DOHH2 (cell line): Measurements from ENCODE around the gene AUH.

Experiments used
- H3F3A ChIP-seq: fragments of 200-600 bp; sonication (generic), shearing (Covaris generic); 2 replicates; pipeline ENCODE4 v1.6.0; 2016; ENCODE audit warnings: antibody characterized with exemption, mild to moderate bottlenecking; ENCODE audit not compliant: control insufficient read depth, insufficient read depth
- H3K27ac ChIP-seq: fragments of 200-600 bp; sonication (generic); 2 replicates; pipeline ENCODE4 v1.5.1; 2014; ENCODE audit warnings: low read depth, mild to moderate bottlenecking, low read length, moderate library complexity
- H3K27me3 ChIP-seq: fragments of 200-600 bp; sonication (generic); 2 replicates; pipeline ENCODE4 v1.6.1; 2014; ENCODE audit warnings: mild to moderate bottlenecking, low read length, mixed read lengths; ENCODE audit not compliant: control insufficient read depth
- H3K36me3 ChIP-seq: fragments of 200-600 bp; sonication (generic); 2 replicates; pipeline ENCODE4 v1.6.1; 2014; ENCODE audit warnings: mild to moderate bottlenecking, low read length, moderate library complexity, mixed read lengths; ENCODE audit not compliant: control insufficient read depth
- H3K4me1 ChIP-seq: fragments of 200-600 bp; sonication (generic); 2 replicates; pipeline ENCODE4 v1.6.1; 2014; ENCODE audit warnings: mild to moderate bottlenecking, low read length, mixed read lengths; ENCODE audit not compliant: control insufficient read depth
- H3K4me2 ChIP-seq: fragments of 200-600 bp; sonication (generic); 2 replicates; pipeline ENCODE4 v1.6.0; 2014; ENCODE audit warnings: mild to moderate bottlenecking, low read length, moderate library complexity
- H3K4me3 ChIP-seq: fragments of 200-600 bp; sonication (generic); 2 replicates; pipeline ENCODE4 v1.5.1; 2014; ENCODE audit warnings: mild to moderate bottlenecking, low read length, mixed read lengths
- H3K79me2 ChIP-seq: fragments of 200-600 bp; sonication (generic); 2 replicates; pipeline ENCODE4 v1.6.1; 2014; ENCODE audit warnings: mild to moderate bottlenecking, low read length, mixed read lengths; ENCODE audit not compliant: control insufficient read depth
- H3K9me2 ChIP-seq: fragments of 200-600 bp; sonication (generic); replicated peaks from 2 replicates; pipeline ENCODE4 v1.6.1; 2014; ENCODE audit warnings: mild to moderate bottlenecking, low read length, mixed read lengths; ENCODE audit not compliant: control insufficient read depth
- H3K9me3 ChIP-seq: fragments of 200-600 bp; sonication (generic); 2 replicates; pipeline ENCODE4 v1.6.1; 2014; ENCODE audit warnings: antibody characterized with exemption, low read length, mixed read lengths; ENCODE audit not compliant: control insufficient read depth, insufficient read depth
- H4K20me1 ChIP-seq: fragments of 200-600 bp; sonication (generic); 2 replicates; pipeline ENCODE4 v1.6.0; 2014; ENCODE audit warnings: low read depth, mild to moderate bottlenecking, antibody characterized with exemption, low read length, moderate library complexity; ENCODE audit not compliant: control insufficient read depth, insufficient read depth
- CTCF ChIP-seq: fragments of 200-600 bp; sonication (generic); IDR thresholded peaks from one replicate; pipeline ENCODE4 v1.5.1; 2014; ENCODE audit warnings: antibody characterized with exemption, mild to moderate bottlenecking, low read depth, low read length; ENCODE audit not compliant: poor library complexity, severe bottlenecking
- EZH2phosphoT487 ChIP-seq: fragments of 200-600 bp; sonication (generic); IDR thresholded peaks from 2 replicates; pipeline ENCODE4 v1.6.1; 2017; ENCODE audit warnings: borderline replicate concordance, mild to moderate bottlenecking, antibody characterized with exemption, low read length, moderate library complexity, mixed read lengths

AUH gene

GRCh38 chr9:91192381-91193086 lies 169.2 kb downstream of the AUH start:
- no peaks in the 10 kb centered on the region for H3K9me2 ChIP-seq
- no peaks in the 10 kb centered on the region for H4K20me1 ChIP-seq
- peak overlapping the region; percentile 88 for H3K4me2 ChIP-seq
- no peaks in the 10 kb centered on the region for H3K36me3 ChIP-seq
- TF ChIP-seq EZH2phosphoT487 (no peak), CTCF (no peak)
- no peaks in the 10 kb centered on the region for H3K79me2 ChIP-seq
- H3K9me3 ChIP-seq: no peaks in the 10 kb centered on the region
- H3K4me3 ChIP-seq: peak overlapping the region; percentile 61
- H3K27ac ChIP-seq: no peak overlapping the region
- H3F3A ChIP-seq: no peaks in the 10 kb centered on the region
- peaks cover 24% of the 10 kb centered on the region for H3K4me1 ChIP-seq
- H3K27me3 ChIP-seq: peaks cover 52% of the 10 kb centered on the region

GRCh38 chr9:91191411-91192380 lies 170.0 kb downstream of the AUH start:
- H3K27me3 ChIP-seq: peaks cover 52% of the 10 kb centered on the region
- no peaks in the 10 kb centered on the region for H3K36me3 ChIP-seq
- no peaks in the 10 kb centered on the region for H3F3A ChIP-seq
- no peaks in the 10 kb centered on the region for H4K20me1 ChIP-seq
- H3K79me2 ChIP-seq: no peaks in the 10 kb centered on the region
- no peaks in the 10 kb centered on the region for H3K9me3 ChIP-seq
- H3K4me1 ChIP-seq: peaks cover 24% of the 10 kb centered on the region
- no peak overlapping the region for H3K4me3 ChIP-seq
- H3K9me2 ChIP-seq: no peaks in the 10 kb centered on the region
- no peak overlapping the region for H3K4me2 ChIP-seq
- TF ChIP-seq EZH2phosphoT487 (no peak), CTCF (no peak)
- no peak overlapping the region for H3K27ac ChIP-seq

GRCh38 chr9:91190062-91190461 lies 171.7 kb downstream of the AUH start:
- H3K36me3 ChIP-seq: no peaks in the 10 kb centered on the region
- no peak for TF ChIP-seq EZH2phosphoT487
- TF ChIP-seq CTCF: no peak

More at GRCh38 chr9:91190062-91190461, 171.7 kb downstream of the AUH start:
- no peak overlapping the region for H3K27ac ChIP-seq
- no peaks in the 10 kb centered on the region for H3K9me3 ChIP-seq
- H3K79me2 ChIP-seq: no peaks in the 10 kb centered on the region
- peaks cover 24% of the 10 kb centered on the region for H3K4me1 ChIP-seq
- no peaks in the 10 kb centered on the region for H3K9me2 ChIP-seq
- no peak overlapping the region for H3K4me2 ChIP-seq
- H3K4me3 ChIP-seq: no peak overlapping the region
- H4K20me1 ChIP-seq: no peaks in the 10 kb centered on the region
- H3K27me3 ChIP-seq: peaks cover 50% of the 10 kb centered on the region
- H3F3A ChIP-seq: no peaks in the 10 kb centered on the region
